H1 (cell line): ENCODE measurements around the gene ELAPOR1. TPM values are rescaled to one million over a fixed set of nuclear protein-coding genes. Genes with fewer than 3 reads are reported as not detected.

Experiments
- CTCF ChIA-PET: fragments of 300-600 bp; sonication (Branson Sonifier 250); formaldehyde crosslinking; loops from one replicate; lab custom pipeline; 2021; ENCODE audit not compliant: partially characterized antibody; lab: Charles Lee
- POLR2A ChIA-PET: fragments of 300-600 bp; sonication (Branson Sonifier 250); formaldehyde crosslinking; loops from one replicate; lab custom pipeline; 2021; ENCODE audit warnings: inconsistent platforms; ENCODE audit not compliant: partially characterized antibody; lab: Charles Lee
- DNase-seq, 2 experiments: peaks; one replicate each; pipeline versions ENCODE4 v3.0.0 to v3.0.0-alpha.2; 2010 to 2022; ENCODE audit warnings: low spot score in 2 of 2, low read depth in 1 of 2, mixed read lengths in 1 of 2
- FAIRE-seq: peaks from 2 replicates; lab custom pipeline; 2011; peaks lifted over from hg19 to GRCh38; lab: Jason Lieb, UNC
- H2AFZ ChIP-seq: 2 replicates; pipeline ENCODE4 v1.8.1; 2012; ENCODE audit warnings: low read length, inconsistent platforms
- H2AK5ac ChIP-seq: 2 replicates; pipeline ENCODE4 v1.6.1; 2013; ENCODE audit warnings: low read depth, low read length
- H2BK120ac ChIP-seq: replicated peaks from 2 replicates; pipeline ENCODE3; 2013; ENCODE audit warnings: low read depth, low read length, inconsistent platforms
- H2BK12ac ChIP-seq: 2 replicates; pipeline ENCODE4 v1.6.1; 2013; ENCODE audit warnings: low read depth, low read length
- H2BK15ac ChIP-seq: 2 replicates; pipeline ENCODE4 v1.6.1; 2013; ENCODE audit warnings: low read length
- H2BK20ac ChIP-seq: 2 replicates; pipeline ENCODE4 v1.6.1; 2013; ENCODE audit warnings: low read length
- H2BK5ac ChIP-seq: 2 replicates; pipeline ENCODE4 v1.6.1; 2013; ENCODE audit warnings: low read depth, low read length
- H3K14ac ChIP-seq: 2 replicates; pipeline ENCODE4 v1.6.1; 2013; ENCODE audit warnings: inconsistent platforms; ENCODE audit not compliant: insufficient read length
- H3K18ac ChIP-seq: 2 replicates; pipeline ENCODE4 v1.6.1; 2013; ENCODE audit warnings: low read length; ENCODE audit errors: extremely low read depth
- H3K23ac ChIP-seq: 2 replicates; pipeline ENCODE4 v1.6.1; 2013; ENCODE audit warnings: inconsistent platforms; ENCODE audit not compliant: insufficient read length
- H3K23me2 ChIP-seq: 2 replicates; pipeline ENCODE4 v1.6.1; 2013; ENCODE audit warnings: low read depth, low read length
- H3K27ac ChIP-seq: 2 replicates; pipeline ENCODE4 v1.6.1; 2011; ENCODE audit warnings: low read depth, low read length, inconsistent platforms
- H3K27me3 ChIP-seq, 4 experiments: replicated peaks in 1 of 4; 1 replicate in 1 of 4; 2 replicates in 3 of 4; pipeline versions ENCODE4 v1.6.1 to v1.8.1; 2011 to 2013; ENCODE audit warnings: low read length in 3 of 4, mild to moderate bottlenecking in 3 of 4, inconsistent platforms in 2 of 4, mixed read lengths in 2 of 4, moderate library complexity in 1 of 4; ENCODE audit not compliant: control insufficient read depth in 3 of 4, insufficient read depth in 3 of 4; ENCODE audit errors: extremely low read depth in 1 of 4
- H3K36me3 ChIP-seq, 4 experiments: 2 replicates each; pipeline versions ENCODE4 v1.6.1 to v1.8.1; 2011 to 2013; ENCODE audit warnings: mild to moderate bottlenecking in 4 of 4, low read length in 3 of 4, moderate library complexity in 2 of 4, control low read depth in 1 of 4, inconsistent platforms in 1 of 4; ENCODE audit not compliant: insufficient read depth in 4 of 4, control insufficient read depth in 2 of 4
- H3K4ac ChIP-seq: replicated peaks from 2 replicates; pipeline ENCODE3; 2013; ENCODE audit warnings: low read length, low read depth, mixed read lengths, inconsistent platforms; ENCODE audit not compliant: insufficient read length
- H3K4me1 ChIP-seq, 4 experiments: replicated peaks in 1 of 4; 1 replicate in 1 of 4; 2 replicates in 3 of 4; pipeline versions ENCODE4 v1.6.1 to v1.8.1; 2011 to 2013; ENCODE audit warnings: low read length in 3 of 4, inconsistent platforms in 2 of 4, mixed read lengths in 1 of 4; ENCODE audit not compliant: insufficient read depth in 4 of 4, control insufficient read depth in 3 of 4
- H3K4me2 ChIP-seq, 2 experiments: 2 replicates each; pipeline versions ENCODE4 v1.6.1 to v1.8.1; 2011 to 2013; ENCODE audit warnings: low read depth in 2 of 2, low read length in 2 of 2, control low read depth in 1 of 2, inconsistent platforms in 1 of 2, mild to moderate bottlenecking in 1 of 2; ENCODE audit not compliant: insufficient read depth in 1 of 2
- H3K4me3 ChIP-seq, 4 experiments: fragments of 200-600, 300-600 bp in 1 of 4; sonication (generic), shearing (Covaris generic), sonication (Bioruptor Twin) in 1 of 4; 2 replicates each; pipeline versions ENCODE4 v1.5.1 to v1.8.1; 2011 to 2016; ENCODE audit warnings: low read length in 4 of 4, low read depth in 3 of 4, control low read depth in 2 of 4, inconsistent platforms in 2 of 4, mild to moderate bottlenecking in 2 of 4, mixed read lengths in 1 of 4, moderate library complexity in 1 of 4; ENCODE audit not compliant: insufficient read depth in 2 of 4; ENCODE audit errors: extremely low read depth in 1 of 4
- H3K56ac ChIP-seq: replicated peaks from 2 replicates; pipeline ENCODE3; 2013; ENCODE audit warnings: low read depth, mild to moderate bottlenecking, mixed read lengths, low read length, inconsistent platforms; ENCODE audit not compliant: insufficient read length
- H3K79me1 ChIP-seq: 2 replicates; pipeline ENCODE4 v1.6.1; 2013; ENCODE audit warnings: low read depth, low read length, control low read depth
- H3K79me2 ChIP-seq, 2 experiments: 2 replicates each; pipeline versions ENCODE4 v1.6.1 to v1.8.1; 2012 to 2013; ENCODE audit warnings: low read length in 2 of 2, mild to moderate bottlenecking in 2 of 2, inconsistent platforms in 1 of 2; ENCODE audit not compliant: insufficient read depth in 2 of 2, control insufficient read depth in 1 of 2
- H3K9ac ChIP-seq, 4 experiments: replicated peaks in 1 of 4; 1 replicate in 1 of 4; 2 replicates in 3 of 4; pipeline versions ENCODE4 v1.6.1 to v1.8.1; 2011 to 2013; ENCODE audit warnings: low read depth in 3 of 4, low read length in 3 of 4, control low read depth in 2 of 4, mild to moderate bottlenecking in 2 of 4, moderate library complexity in 2 of 4, inconsistent platforms in 1 of 4; ENCODE audit errors: extremely low read depth in 1 of 4
- H3K9me3 ChIP-seq, 2 experiments: 2 replicates each; pipeline versions ENCODE4 v1.6.1 to v1.8.1; 2012 to 2013; ENCODE audit warnings: mild to moderate bottlenecking in 2 of 2, moderate library complexity in 2 of 2, control low read depth in 1 of 2, inconsistent platforms in 1 of 2, low read depth in 1 of 2, low read length in 1 of 2, mixed read lengths in 1 of 2; ENCODE audit not compliant: insufficient read depth in 2 of 2
- H4K20me1 ChIP-seq, 2 experiments: replicated peaks in 1 of 2; 2 replicates each; pipeline versions ENCODE3 to v1.8.1; 2011 to 2013; ENCODE audit warnings: inconsistent platforms in 2 of 2, low read length in 2 of 2, mild to moderate bottlenecking in 1 of 2; ENCODE audit not compliant: insufficient read depth in 2 of 2, control insufficient read depth in 1 of 2
- H4K5ac ChIP-seq: 2 replicates; pipeline ENCODE4 v1.6.1; 2013; ENCODE audit warnings: low read length, low read depth, mixed read lengths, inconsistent platforms; ENCODE audit not compliant: insufficient read length
- H4K8ac ChIP-seq: 2 replicates; pipeline ENCODE4 v1.8.0; 2013; ENCODE audit warnings: mild to moderate bottlenecking, moderate library complexity, low read length, inconsistent platforms; ENCODE audit not compliant: insufficient read depth; ENCODE audit errors: extremely low read depth
- H4K91ac ChIP-seq: replicated peaks from 2 replicates; pipeline ENCODE3; 2013; ENCODE audit warnings: low read length, mixed read lengths, inconsistent platforms; ENCODE audit not compliant: insufficient read length
- BCL11A ChIP-seq, 2 experiments: IDR thresholded peaks; one replicate each; pipeline ENCODE4 v1.6.1; 2011; ENCODE audit warnings: low read depth in 2 of 2, low read length in 2 of 2, mild to moderate bottlenecking in 2 of 2
- EP300 ChIP-seq, 2 experiments: IDR thresholded peaks; 1 replicate in 1 of 2; 2 replicates in 1 of 2; pipeline ENCODE4 v1.6.1; 2011 to 2012; ENCODE audit warnings: low read depth in 2 of 2, low read length in 2 of 2, mild to moderate bottlenecking in 2 of 2, borderline replicate concordance in 1 of 2, inconsistent platforms in 1 of 2, moderate library complexity in 1 of 2
- JUND ChIP-seq: IDR thresholded peaks from 2 replicates; pipeline ENCODE4 v1.6.1; 2011; ENCODE audit warnings: mild to moderate bottlenecking, improper control_type of control experiment, low read length
- PHF8 ChIP-seq: fragments of 200-600 bp; sonication (generic); conservative IDR thresholded peaks from 2 replicates; pipeline ENCODE4 v1.7.1; 2012; ENCODE audit warnings: low read depth, mild to moderate bottlenecking, inconsistent platforms, low read length, moderate library complexity
- SP1 ChIP-seq: IDR thresholded peaks from 2 replicates; pipeline ENCODE4 v1.6.1; 2011; ENCODE audit warnings: low read depth, low read length
- polyA plus RNA-seq, 7 experiments: library from polyadenylated mRNA; depleted of rRNA in 3 of 7; stranded (reverse) in 5 of 7; unstranded in 2 of 7; fragments of >200 nt in 5 of 7; fragments of 200-250 nt in 2 of 7; gene quantifications; 1 replicate in 5 of 7; 2 replicates in 1 of 7; 4 replicates in 1 of 7; pipeline versions ENCODE4 v1.2.1 to v1.2.3, GENCODE V29; 2011 to 2013; ENCODE audit warnings: missing spikeins in 2 of 7, mixed read lengths in 2 of 7
- total RNA-seq: library from RNA; stranded (reverse); fragmentation: NEBNext Ultra II Directional; extraction: Animal tissue kit (Norgen Biotek cat#: 25700); gene quantifications from 2 replicates; pipeline ENCODE4 v1.2.1, GENCODE V29; 2021

The ELAPOR1 gene
- total and polyA plus RNA-seq, 2 of the 8 experiments (the other 6 are each of a cell fraction or from before 2014, with no cell fraction given), result 1.2 to 2.5 TPM

- POLR2A ChIA-PET, result interaction anchor here (0.6 to 1.0 kb wide), 2 partner anchors 27 to 191 kb away, joined by 3 read pairs; no protein-coding TSS in a partner anchor
- no peak overlapping the region for H4K5ac ChIP-seq
- no peak for DNase-seq
- no peaks in the 10 kb centered on the region for H3K79me1 ChIP-seq
- no peaks in the 10 kb centered on the region for H3K79me2 ChIP-seq
- H3K14ac ChIP-seq, result no peak overlapping the region
- H2AK5ac ChIP-seq, result no peak overlapping the region
- no peak overlapping the region for H3K4me3 ChIP-seq
- H3K4me1 ChIP-seq, result no peaks in the 10 kb centered on the region
- H3K18ac ChIP-seq, result no peak overlapping the region
- no peak overlapping the region for H3K56ac ChIP-seq
- H3K4me2 ChIP-seq, result no peak overlapping the region
- H3K23me2 ChIP-seq, result no peaks in the 10 kb centered on the region
- no peak overlapping the region for H2BK15ac ChIP-seq
- H2BK120ac ChIP-seq, result no peak overlapping the region
- H2AFZ ChIP-seq, result no peak overlapping the region
- H2BK12ac ChIP-seq, result no peak overlapping the region
- no peak overlapping the region for H3K9ac ChIP-seq
- H3K27me3 ChIP-seq, result peaks cover 0 to 2% (median 0%) of the 10 kb centered on the region in 4 experiments; a peak in 1 of 7 replicates
- H2BK20ac ChIP-seq, result no peak overlapping the region
- TF ChIP-seq BCL11A (IDR thresholded peaks at IDR 0.05; ENCODE audit: low read depth in 2 of 2, low read length in 2 of 2) (no peak), JUND (no peak), SP1 (no peak), EP300 (IDR thresholded peaks at IDR 0.05; ENCODE audit: borderline replicate concordance in 1 of 2, low read depth in 2 of 2, low read length in 2 of 2) (no peak), PHF8 (no peak)
- TF ChIP-seq, all 59 proteins: peak for 0
- H3K23ac ChIP-seq, result no peak overlapping the region
- H4K20me1 ChIP-seq, result no peaks in the 10 kb centered on the region
- no peak overlapping the region for H4K91ac ChIP-seq
- no peak overlapping the region for H3K4ac ChIP-seq
- no peaks in the 10 kb centered on the region for H3K36me3 ChIP-seq
- no peak for FAIRE-seq
- H2BK5ac ChIP-seq, result no peak overlapping the region
- H4K8ac ChIP-seq, result no peak overlapping the region
- no peak overlapping the region for H3K27ac ChIP-seq
- CTCF ChIA-PET, result interaction anchor here (2.4 to 2.7 kb wide), 2 partner anchors 15 to 62 kb away, joined by 6 to 7 read pairs; no protein-coding TSS in a partner anchor
- H3K9me3 ChIP-seq, result no peaks in the 10 kb centered on the region
Observed at GRCh38 chr1:109131800-109132199, 17.9 kb downstream of the ELAPOR1 start.
